ENCODE data around the gene GGTLC1. TPM values are rescaled to one million over a fixed set of nuclear protein-coding genes. Genes with fewer than 3 reads are reported as not detected.

Gene GGTLC1
- polyA plus RNA-seq, 4 donors: not detected

DNA sequence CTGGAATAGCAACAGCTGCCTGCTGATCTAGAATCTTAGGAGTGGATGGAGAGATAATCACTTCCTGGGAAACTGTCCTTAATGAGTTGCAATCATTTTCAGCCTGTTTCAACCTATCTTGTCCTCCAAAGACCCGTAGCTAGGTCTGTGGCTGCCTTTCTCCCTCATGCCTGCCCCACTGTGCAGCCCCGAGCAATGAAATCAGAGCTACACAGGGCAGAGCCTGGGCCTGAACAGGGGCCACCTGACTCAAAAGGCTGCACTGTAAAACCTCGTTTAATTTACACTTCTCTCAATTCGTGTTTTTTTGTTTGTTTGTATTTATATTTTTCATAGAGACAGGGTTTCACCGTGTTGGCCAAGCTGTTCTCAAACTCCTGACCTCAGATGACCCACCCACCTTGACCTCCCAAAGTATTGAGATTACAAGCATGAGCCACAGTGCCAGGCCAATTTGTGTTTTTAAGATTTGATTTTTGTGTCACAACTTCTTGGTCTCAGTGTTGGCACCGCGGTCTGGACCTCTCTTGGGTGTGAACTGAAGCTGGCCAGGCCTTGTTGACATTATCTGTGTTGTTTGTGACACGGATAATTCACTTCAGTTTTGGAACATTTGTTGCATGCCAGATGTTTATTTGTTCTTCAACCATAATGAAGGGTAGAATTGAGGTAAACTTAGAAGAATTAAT, 21.5 kb downstream of the GGTLC1 start:
- no peak for DNase-seq (ENCODE audit: low read depth in 4 of 4, low spot score in 2 of 4)

DNA sequence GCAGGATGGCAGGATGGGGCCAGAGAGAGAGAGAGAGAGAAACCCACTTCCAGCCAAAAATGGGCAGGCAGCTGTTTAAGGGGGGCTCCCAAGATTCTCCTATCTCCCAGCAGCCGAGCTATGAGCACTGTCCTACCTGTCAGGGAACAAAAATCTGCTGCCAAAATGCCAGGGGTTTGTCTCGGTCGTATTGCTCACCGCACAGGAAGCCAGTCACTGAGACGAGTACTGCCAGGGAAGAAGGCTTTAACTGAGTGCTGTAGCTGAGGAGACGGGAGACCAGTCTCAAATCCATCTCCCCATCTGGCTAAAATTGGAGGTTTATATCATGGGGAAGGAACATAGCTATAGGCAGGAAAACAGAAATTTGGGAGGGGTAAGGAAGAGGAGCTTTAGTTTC, 22.3 kb downstream of the GGTLC1 start:
- no peak for DNase-seq (ENCODE audit: low read depth in 4 of 4, low spot score in 2 of 4)

DNA sequence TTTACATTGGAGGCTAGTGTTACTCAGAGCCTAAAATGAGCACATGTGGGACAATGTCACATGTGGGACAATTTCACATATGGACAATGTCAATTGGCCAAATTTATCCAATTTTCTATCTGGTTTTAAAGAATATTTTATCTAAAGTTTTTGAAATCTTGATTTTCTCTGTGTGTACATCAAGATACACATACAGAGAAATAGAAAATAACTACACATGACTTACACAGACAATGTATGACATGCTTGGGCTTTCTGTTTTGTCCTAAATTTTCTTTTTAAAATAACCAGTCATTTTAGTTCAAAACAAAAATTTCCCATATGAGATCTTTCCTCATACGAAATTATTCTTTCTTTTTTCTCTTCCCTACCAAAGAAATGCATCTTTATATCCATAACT, 24.6 kb downstream of the GGTLC1 start:
- no peak for DNase-seq (ENCODE audit: low read depth in 4 of 4, low spot score in 2 of 4)

DNA sequence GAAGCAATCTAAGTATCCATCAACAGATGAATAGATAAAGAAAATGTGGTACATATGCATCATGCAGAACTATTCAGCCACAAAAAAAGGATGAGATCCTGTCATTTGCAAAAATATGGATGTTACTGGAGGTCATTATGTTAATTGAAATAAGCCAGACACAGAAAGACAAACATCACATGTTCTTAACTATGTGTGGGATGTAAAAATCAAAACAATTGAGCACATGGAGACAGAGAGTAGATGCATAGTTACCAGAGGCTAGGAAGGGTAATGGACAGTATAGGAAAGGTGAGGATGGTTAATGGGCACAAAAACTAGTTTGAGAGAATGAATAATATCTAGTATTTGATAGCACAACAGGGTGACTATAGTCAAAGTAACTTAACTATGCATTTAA, 26.3 kb downstream of the GGTLC1 start:
- no peak for DNase-seq (ENCODE audit: low read depth in 4 of 4, low spot score in 2 of 4)

DNA sequence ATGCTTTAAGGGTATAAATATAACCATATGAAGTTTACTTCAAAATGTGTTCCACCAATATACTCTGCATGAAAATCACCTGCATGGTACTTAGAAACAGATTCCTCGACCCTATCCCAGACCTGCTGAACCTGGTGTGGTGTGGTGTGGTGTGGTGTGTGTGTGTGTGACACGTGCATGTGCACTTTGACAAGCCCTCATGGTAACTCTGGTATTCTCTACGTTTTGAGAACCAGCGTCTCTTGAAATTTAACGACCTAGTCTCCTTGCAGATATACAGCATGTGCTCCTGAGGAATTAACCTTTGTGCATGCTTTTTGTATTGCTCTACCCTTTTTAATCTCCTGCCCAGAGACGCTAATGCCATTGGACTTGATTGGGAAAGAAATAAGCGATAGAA, 29.5 kb downstream of the GGTLC1 start:
- no peak for DNase-seq (ENCODE audit: low read depth in 4 of 4, low spot score in 2 of 4)

DNA sequence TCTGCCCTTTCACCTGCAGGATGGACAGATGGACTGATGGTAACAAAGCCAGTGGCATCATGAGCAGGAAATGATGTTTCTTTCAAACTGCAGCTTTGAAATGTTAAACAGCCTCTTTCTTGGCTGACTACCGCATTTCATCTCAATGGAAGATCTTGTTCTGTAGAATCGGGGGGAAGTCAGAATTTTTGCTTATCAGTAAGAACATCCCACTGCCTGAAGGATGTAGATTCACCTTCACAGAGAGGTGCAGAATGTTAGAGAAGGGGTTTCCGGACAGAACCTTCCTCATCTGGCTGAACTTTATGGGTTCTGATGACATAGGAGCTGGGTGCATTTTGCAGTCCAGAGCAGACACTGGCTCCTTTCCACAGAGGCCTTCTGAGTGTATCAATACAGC, 32.7 kb downstream of the GGTLC1 start:
- DNase-seq (ENCODE audit: low read depth in 4 of 4, low spot score in 2 of 4): no peak

DNA sequence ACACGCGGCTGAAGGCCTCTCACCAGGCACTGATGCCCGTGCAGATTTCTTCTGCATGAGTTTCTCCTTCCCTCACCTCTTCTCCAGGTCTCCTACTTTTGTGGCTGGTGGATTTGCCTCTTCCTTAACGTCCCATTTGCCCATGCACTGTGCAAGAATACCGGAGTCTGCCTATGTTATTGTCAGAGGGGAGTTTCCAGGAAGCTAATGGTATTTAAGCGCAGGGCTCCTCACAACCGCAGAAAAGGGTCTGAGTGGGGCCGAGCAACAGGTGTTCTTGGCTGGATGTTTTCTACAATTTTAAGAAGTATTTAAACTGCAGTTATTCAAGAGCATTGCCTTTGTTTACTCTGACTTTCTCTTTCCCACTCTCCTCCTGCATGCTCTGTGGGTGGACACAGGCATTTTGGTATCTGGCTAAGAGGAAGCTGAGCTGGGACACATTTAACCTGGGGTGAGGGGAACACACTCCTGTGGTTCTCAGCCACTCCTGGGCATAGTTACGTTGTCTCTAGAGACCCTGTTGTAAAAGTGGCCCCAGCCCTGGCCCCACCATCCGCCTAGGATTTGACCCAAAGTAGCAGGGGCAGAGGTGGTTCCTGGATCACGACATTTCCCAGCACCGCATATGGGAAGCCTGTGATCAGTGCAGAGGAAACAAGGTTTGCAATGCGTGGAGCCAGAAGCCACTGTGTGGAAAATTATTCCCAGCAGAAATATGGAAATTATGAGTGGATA, 34.4 kb downstream of the GGTLC1 start:
- DNase-seq (ENCODE audit: low read depth in 4 of 4, low spot score in 2 of 4): no peak

DNA sequence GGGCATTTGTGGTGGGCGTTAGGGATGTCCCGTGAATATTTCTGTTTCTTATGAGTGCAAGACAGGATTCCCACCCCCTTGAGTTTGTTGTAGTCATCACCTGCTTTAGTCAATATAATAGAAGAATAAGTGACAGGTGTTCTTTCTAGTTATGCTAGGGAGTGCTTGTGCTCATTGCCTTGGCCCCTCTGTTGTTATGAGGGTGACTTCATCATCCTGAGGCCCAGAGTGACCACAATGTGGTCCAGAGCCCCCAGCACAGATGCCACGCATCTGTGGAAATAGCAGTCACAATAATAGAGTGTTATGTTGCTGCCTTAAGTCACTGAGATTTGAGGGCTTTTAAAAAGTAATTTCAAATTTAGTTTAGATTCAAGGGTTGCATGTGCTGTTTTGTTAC, 42.4 kb downstream of the GGTLC1 start:
- DNase-seq (ENCODE audit: low read depth in 4 of 4, low spot score in 2 of 4): no peak

DNA sequence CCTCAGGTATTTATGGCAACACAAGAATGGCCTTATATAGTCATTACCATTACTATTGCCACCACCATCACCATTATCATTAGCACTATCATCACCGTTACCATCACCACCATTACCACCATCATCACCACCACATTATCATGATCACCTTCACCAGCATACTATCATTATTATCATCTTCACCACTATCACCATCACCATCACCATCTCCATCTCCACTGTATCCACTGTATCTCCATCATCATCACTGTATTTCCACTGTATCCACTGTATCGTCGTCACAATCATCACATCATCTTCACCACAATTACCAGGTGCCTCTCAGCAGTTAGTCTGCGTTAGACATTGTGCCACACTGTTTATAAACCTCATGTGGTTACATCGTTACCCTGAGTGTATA, 45.3 kb downstream of the GGTLC1 start:
- no peak for DNase-seq (ENCODE audit: low read depth in 4 of 4, low spot score in 2 of 4)

DNA sequence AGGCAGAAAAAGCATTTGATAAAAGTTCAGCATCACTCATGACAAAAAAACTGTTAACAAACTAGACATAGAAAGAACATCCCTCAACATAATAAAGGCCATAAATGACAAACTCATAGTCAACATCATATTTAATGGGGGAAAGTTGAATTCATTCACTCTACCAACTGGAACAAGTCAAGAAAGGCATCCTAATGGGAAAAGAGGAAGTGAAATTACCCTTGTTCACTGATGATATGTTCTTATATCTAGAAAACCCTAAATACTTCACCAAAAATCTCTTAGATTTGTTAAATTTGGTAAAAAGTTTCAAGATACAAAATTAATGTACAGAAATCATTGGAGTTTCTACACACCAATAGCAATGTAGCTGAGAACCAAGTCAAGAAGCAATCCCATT, 48.9 kb downstream of the GGTLC1 start:
- DNase-seq (ENCODE audit: low read depth in 4 of 4, low spot score in 2 of 4): no peak

DNA sequence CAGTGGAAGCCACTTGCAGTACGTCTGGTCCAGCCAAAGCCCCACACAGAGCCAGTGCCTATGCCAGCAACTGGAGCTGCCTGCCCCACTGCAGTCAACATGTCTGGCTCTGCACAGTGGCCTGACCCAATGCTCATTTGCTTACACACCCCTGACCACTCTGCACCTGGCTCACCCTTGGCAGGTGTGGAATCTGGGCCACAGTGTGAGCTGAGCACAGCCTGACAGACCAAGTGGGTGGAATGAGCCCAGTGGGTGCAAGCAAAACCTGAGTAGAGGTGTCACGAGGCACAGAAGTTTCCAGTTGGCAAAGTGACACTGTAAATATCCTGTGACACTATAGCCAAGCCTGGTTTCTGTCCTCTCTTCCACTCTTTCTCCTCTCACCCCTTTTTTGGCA, 49.5 kb downstream of the GGTLC1 start:
- DNase-seq (ENCODE audit: low read depth in 4 of 4, low spot score in 2 of 4): no peak

DNA sequence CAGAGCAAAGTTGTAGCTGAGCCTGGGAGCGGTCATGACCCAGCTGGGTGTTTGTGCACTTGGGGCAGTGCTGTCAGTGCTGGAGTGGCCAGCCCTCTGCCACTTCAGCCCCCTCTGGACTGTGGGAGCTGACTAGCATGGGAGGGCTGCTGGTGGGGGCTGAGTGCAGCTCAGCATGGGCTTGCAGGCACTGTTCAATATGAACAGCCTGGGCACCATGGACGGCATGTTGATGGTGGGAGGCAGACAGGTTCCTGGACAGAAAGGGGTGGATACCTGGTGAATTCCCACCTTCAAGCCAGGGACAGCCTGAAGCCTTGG, 50.5 kb downstream of the GGTLC1 start:
- no peak for DNase-seq (ENCODE audit: low read depth in 4 of 4, low spot score in 2 of 4)

DNA sequence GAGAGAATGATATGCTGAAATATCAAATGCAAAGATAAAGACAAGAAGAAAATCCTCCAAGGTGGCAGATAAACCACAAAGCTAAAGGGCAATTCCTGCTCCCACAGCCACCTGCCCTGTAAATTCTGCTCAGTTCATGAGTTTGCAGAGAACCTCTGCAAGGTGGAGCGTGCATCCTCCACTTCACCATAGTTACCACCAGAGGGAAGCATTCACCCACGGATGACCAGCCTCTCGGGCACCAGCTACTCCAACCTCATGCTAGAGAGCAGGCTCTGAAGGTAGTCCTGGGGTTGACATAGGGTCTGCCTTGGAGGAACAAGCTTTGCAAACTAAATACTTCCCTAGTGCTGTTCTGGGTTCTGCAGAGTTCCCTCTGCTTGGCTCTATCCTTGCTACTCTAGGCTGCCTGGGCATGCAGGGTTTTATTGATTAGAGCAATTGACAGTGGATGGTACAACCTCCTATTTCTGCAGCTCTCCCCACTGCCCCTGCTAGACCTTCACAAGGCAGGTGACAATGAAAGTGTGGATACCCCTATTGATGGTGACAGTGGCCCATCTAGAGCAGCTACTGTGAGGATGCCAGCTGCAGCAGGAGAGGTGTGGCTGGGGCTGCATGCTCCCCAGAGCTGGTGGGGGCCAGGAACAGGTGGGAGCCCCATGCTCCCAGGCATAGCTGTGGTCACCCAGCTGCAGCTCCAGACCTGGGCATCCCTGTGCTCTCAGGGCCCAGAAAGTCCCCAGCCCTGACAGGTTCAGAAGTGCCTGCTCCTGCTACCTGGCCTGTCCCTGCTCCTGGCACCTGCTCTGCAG, 51.1 kb downstream of the GGTLC1 start:
- peak; percentile 22 to 56 (median 39) for DNase-seq (ENCODE audit: low read depth in 4 of 4, low spot score in 2 of 4)

Other genes with a start within 250 kb of the GGTLC1 start
- gene CST1, start 237.8 kb downstream of the GGTLC1 start, polyA plus RNA-seq (ENCODE audit: insufficient read length in 4 of 4): not detected
- not detected for gene CST2, start 162.1 kb downstream of the GGTLC1 start, polyA plus RNA-seq (ENCODE audit: insufficient read length in 4 of 4)
- gene CST5, start 109.0 kb downstream of the GGTLC1 start, polyA plus RNA-seq (ENCODE audit: insufficient read length in 4 of 4): under 1 TPM; 0.24 to 0.70 (median 0.36) TPM